SK-N-SH (cell line): ENCODE results near the gene SLC10A7.

Experiments used
- EP300 ChIP-seq, 2 experiments: IDR thresholded peaks; 2 replicates each; pipeline versions ENCODE4 v1.4.0 to v1.6.1; 2012; ENCODE audit warnings: borderline replicate concordance in 1 of 2, low read depth in 1 of 2, low read length in 1 of 2
- GATA2 ChIP-seq: sonication (generic); formaldehyde crosslinking; IDR thresholded peaks from 2 replicates; pipeline ENCODE4 v1.5.0; 2020; ENCODE audit warnings: mild to moderate bottlenecking, missing genetic modification reagents
- MEF2A ChIP-seq: IDR thresholded peaks from 2 replicates; pipeline ENCODE4 v1.4.0; 2012; ENCODE audit warnings: low read depth, borderline replicate concordance
- POLR2AphosphoS5 ChIP-seq: IDR thresholded peaks from 2 replicates; pipeline ENCODE4 v1.6.1; 2012; ENCODE audit warnings: low read depth, low read length
- USF2 ChIP-seq: fragments of 150-350 bp; IDR thresholded peaks from 2 replicates; pipeline ENCODE4 v1.6.1; 2017; ENCODE audit warnings: antibody characterized with exemption, low read length, low read depth, borderline replicate concordance

DNA sequence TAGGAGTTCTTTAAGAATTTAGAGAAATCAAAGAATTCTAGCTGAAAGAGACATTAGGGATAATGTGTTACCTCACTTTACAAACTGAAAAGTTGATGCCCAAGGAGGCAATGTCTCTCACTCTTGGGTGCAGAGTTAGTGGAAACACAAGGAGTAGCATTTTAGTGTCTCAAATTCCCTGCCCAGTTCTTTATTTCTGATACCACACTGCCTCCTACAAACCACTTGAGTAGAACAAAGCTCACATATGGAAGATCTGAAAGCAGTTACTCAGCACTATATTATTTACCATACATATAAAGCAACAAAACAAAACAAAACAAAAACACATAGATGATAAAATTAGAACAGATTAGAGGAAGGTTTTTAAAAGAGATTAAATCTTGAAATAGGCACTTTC, 183.2 kb downstream of the SLC10A7 start:
- TF ChIP-seq MEF2A (no peak), EP300 (IDR thresholded peaks at IDR 0.05; ENCODE audit: borderline replicate concordance in 1 of 2, low read depth in 1 of 2, low read length in 1 of 2) (no peak), GATA2 (CRISPR knock-in tag) (no peak), POLR2AphosphoS5 (no peak), USF2 (no peak)
